Measurements from ENCODE around the gene CASS4.

CASS4 gene

DNA sequence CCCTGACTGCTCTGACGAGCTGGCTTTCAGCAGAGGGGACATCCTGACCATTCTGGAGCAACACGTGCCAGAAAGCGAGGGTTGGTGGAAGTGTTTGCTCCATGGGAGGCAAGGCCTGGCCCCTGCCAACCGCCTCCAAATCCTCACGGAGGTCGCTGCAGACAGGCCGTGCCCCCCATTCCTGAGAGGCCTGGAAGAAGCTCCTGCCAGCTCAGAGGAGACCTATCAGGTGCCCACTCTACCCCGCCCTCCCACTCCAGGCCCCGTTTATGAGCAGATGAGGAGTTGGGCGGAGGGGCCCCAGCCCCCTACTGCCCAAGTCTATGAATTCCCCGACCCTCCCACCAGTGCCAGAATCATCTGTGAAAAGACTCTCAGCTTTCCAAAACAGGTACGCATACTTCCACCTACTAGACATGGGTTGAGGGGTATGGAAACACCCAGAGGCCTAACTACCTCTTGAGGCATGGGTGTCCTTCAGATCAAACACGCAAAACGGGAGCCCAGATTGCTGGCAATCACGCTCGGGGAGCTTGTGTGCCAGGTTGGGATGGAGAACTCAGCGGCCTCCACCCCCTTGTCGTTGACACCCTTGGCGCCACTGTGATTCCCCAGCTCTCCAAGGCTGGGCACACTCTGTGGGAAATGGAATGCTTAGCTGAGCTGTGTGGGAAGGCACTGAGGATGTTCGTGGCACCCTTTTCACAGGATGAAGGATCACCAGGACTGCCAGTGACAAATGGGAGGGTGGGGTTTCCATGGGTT, 25.3 kb downstream of the CASS4 start:
- Histone ChIP-seq H3K4me3 (ENCODE audit: low read depth in 1 of 2, low read length in 2 of 2) (no peak overlapping the region), H3K27ac (ENCODE audit: low read depth, low read length) (no peak overlapping the region), H3K27me3 (ENCODE audit: control insufficient read depth in 1 of 2, insufficient read depth in 2 of 2, low read length in 2 of 2) (no peaks in the 10 kb centered on the region), H3K9me3 (ENCODE audit: low read length) (no peaks in the 10 kb centered on the region), H3K36me3 (ENCODE audit: insufficient read depth, low read length) (no peaks in the 10 kb centered on the region), H3K4me1 (ENCODE audit: insufficient read depth, low read length) (peaks cover 7% of the 10 kb centered on the region), H3K9ac (ENCODE audit: low read length) (no peak overlapping the region)

DNA sequence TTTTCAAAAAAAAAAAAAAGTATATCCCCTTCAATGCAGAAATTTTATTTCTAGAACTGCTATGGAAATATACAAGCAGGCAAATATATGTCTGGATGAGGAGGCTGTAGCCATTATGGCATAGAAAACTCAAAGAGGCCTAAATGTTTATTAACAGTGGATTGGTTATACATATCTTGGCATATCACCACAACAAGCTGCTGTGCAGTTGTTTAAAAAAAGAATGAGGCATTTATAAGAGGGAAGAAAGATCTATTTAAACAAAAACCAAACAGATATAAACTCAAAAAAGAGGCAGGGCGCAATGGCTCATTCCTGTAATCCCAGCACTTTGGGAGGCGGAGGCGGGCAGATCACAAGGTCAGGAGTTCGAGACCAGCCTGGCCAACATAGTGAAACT, 26.2 kb downstream of the CASS4 start:
- Histone ChIP-seq H3K27ac (ENCODE audit: low read depth, low read length) (no peak overlapping the region), H3K9me3 (ENCODE audit: low read length) (no peaks in the 10 kb centered on the region), H3K36me3 (ENCODE audit: insufficient read depth, low read length) (no peaks in the 10 kb centered on the region), H3K9ac (ENCODE audit: low read length) (no peak overlapping the region), H3K4me3 (ENCODE audit: low read depth in 1 of 2, low read length in 2 of 2) (no peak overlapping the region), H3K27me3 (ENCODE audit: control insufficient read depth in 1 of 2, insufficient read depth in 2 of 2, low read length in 2 of 2) (no peaks in the 10 kb centered on the region), H3K4me1 (ENCODE audit: insufficient read depth, low read length) (peaks cover 5% of the 10 kb centered on the region)

- Histone ChIP-seq H3K36me3 (ENCODE audit: insufficient read depth, low read length) (no peaks in the 10 kb centered on the region), H3K4me1 (ENCODE audit: insufficient read depth, low read length) (no peaks in the 10 kb centered on the region), H3K9me3 (ENCODE audit: low read length) (no peaks in the 10 kb centered on the region), H3K27me3 (ENCODE audit: control insufficient read depth in 1 of 2, insufficient read depth in 2 of 2, low read length in 2 of 2) (no peaks in the 10 kb centered on the region), H3K27ac (ENCODE audit: low read depth, low read length) (no peak overlapping the region), H3K9ac (ENCODE audit: low read length) (no peak overlapping the region), H3K4me3 (ENCODE audit: low read depth in 1 of 2, low read length in 2 of 2) (no peak overlapping the region)
These were observed 27.8 kb downstream of the CASS4 start for GRCh38 chr20:56439771-56440291.

DNA sequence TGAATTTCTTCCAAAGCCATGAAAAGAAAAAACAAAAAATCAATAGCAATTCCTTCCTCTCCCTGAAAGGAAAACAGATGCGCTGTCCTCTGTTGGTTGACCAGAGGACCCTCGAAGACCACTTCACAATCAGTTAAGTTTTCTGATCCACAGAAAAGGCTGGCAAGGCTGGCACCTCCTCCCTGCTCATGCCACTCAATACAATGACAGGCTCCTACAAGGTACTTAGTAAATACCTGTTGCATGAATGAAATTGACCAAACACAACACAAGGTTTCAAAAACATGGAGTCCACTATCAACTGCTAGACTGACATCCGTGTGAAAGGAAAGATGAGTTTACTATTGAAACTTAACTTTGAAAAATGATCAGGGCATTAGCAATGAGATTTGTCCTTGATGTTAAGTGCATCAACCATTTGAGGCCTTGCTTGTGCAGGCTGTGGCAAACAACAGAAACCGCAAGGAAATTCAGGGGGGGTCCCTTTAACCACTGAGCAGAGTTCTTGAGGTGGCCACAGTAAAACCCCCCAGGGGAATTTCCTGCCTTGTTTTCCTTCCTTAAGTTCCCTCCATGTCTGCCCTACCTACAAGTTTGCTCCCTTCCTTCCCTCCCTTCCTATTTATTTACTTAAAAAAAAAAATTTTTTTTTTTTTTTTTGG, 28.4 kb downstream of the CASS4 start:
- H3K27ac ChIP-seq (ENCODE audit: low read depth, low read length) = no peak overlapping the region
- no peaks in the 10 kb centered on the region for H3K36me3 ChIP-seq (ENCODE audit: insufficient read depth, low read length)
- no peaks in the 10 kb centered on the region for H3K27me3 ChIP-seq (ENCODE audit: control insufficient read depth in 1 of 2, insufficient read depth in 2 of 2, low read length in 2 of 2)
- H3K9ac ChIP-seq (ENCODE audit: low read length) = no peak overlapping the region
- H3K9me3 ChIP-seq (ENCODE audit: low read length) = no peaks in the 10 kb centered on the region
- H3K4me1 ChIP-seq (ENCODE audit: insufficient read depth, low read length) = no peaks in the 10 kb centered on the region
- H3K4me3 ChIP-seq (ENCODE audit: low read depth in 1 of 2, low read length in 2 of 2) = no peak overlapping the region

- Histone ChIP-seq H3K27ac (ENCODE audit: low read depth, low read length) (no peak overlapping the region), H3K36me3 (ENCODE audit: insufficient read depth, low read length) (no peaks in the 10 kb centered on the region), H3K4me1 (ENCODE audit: insufficient read depth, low read length) (no peaks in the 10 kb centered on the region), H3K9ac (ENCODE audit: low read length) (no peak overlapping the region), H3K4me3 (ENCODE audit: low read depth in 1 of 2, low read length in 2 of 2) (no peak overlapping the region), H3K27me3 (ENCODE audit: control insufficient read depth in 1 of 2, insufficient read depth in 2 of 2, low read length in 2 of 2) (no peaks in the 10 kb centered on the region), H3K9me3 (ENCODE audit: low read length) (no peaks in the 10 kb centered on the region)
These were observed 30.6 kb downstream of the CASS4 start for GRCh38 chr20:56442389-56443365.

DNA sequence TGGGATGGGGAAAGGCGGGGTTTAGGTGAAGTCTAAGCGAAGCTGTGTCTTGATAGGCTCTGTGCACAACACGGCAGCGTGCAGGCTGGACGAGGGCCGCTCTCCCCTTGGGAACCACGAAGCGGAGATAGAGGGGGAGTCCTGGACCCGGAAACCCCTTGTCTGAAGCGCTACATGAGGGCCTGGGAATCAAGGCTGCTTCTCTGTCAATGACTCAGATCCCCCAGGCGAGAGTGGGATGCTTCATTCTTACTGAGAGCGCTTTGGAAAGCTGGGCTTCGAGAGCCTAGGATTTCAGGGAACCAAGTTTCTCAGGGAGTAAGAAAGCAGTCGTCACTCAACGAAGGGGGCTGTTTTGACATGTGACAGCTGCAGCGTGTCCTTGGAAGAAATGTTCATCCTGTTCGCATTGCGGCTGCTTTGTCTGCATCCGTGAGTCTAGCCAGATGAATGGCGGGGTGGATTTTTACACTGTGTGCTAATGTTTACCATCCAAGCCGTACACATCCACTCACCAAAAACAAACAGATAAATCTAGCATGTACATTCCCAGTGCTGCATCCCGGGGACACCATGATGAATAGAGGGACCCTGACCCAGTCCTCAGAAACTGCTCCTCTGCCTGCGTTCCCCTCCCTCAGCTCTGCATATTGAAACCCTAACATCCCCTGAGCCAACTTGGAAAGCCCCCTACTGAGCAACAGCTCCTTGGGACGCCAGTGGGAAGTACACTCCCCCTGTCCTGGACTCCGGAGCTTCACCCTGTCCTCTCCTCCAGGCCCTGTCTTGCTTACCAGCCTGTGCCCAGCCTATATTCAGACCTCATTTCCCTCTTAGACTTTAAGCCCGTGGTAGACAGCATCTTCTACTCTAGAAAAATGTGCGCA, 31.8 kb downstream of the CASS4 start:
- Histone ChIP-seq H3K27me3 (ENCODE audit: control insufficient read depth in 1 of 2, insufficient read depth in 2 of 2, low read length in 2 of 2) (no peaks in the 10 kb centered on the region), H3K27ac (ENCODE audit: low read depth, low read length) (no peak overlapping the region), H3K4me1 (ENCODE audit: insufficient read depth, low read length) (no peaks in the 10 kb centered on the region), H3K4me3 (ENCODE audit: low read depth in 1 of 2, low read length in 2 of 2) (no peak overlapping the region), H3K9me3 (ENCODE audit: low read length) (no peaks in the 10 kb centered on the region), H3K36me3 (ENCODE audit: insufficient read depth, low read length) (no peaks in the 10 kb centered on the region), H3K9ac (ENCODE audit: low read length) (no peak overlapping the region)

GRCh38 chr20:56445130-56445529, 33.1 kb downstream of the CASS4 start:
- no peak overlapping the region for H3K4me3 ChIP-seq (ENCODE audit: low read depth in 1 of 2, low read length in 2 of 2)
- H3K4me1 ChIP-seq (ENCODE audit: insufficient read depth, low read length) = no peaks in the 10 kb centered on the region
- H3K9ac ChIP-seq (ENCODE audit: low read length) = no peak overlapping the region
- no peak overlapping the region for H3K27ac ChIP-seq (ENCODE audit: low read depth, low read length)
- no peaks in the 10 kb centered on the region for H3K9me3 ChIP-seq (ENCODE audit: low read length)
- H3K27me3 ChIP-seq (ENCODE audit: control insufficient read depth in 1 of 2, insufficient read depth in 2 of 2, low read length in 2 of 2) = no peaks in the 10 kb centered on the region
- H3K36me3 ChIP-seq (ENCODE audit: insufficient read depth, low read length) = no peaks in the 10 kb centered on the region

DNA sequence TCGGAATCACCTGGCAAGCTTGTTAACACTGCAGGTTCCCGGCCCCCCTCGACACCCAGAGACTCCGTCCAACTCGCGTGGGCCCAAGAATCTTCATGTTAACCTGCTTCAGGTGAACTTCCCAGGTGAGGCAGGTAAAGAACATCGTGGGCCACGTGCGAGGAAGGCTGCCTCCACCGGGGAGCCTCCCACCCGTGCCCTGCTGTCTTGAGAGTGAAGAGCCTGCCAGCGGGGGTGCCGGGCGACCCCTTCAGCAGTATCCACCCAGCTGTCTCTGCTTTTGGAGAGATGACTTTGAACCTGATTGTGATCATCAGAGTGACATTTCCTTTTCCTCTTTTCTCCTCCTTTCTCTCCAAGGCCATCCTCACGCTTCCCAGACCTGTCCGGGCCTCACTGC, 33.5 kb downstream of the CASS4 start:
- Histone ChIP-seq H3K36me3 (ENCODE audit: insufficient read depth, low read length) (no peaks in the 10 kb centered on the region), H3K4me3 (ENCODE audit: low read depth in 1 of 2, low read length in 2 of 2) (no peak overlapping the region), H3K27ac (ENCODE audit: low read depth, low read length) (no peak overlapping the region), H3K9me3 (ENCODE audit: low read length) (no peaks in the 10 kb centered on the region), H3K27me3 (ENCODE audit: control insufficient read depth in 1 of 2, insufficient read depth in 2 of 2, low read length in 2 of 2) (no peaks in the 10 kb centered on the region), H3K9ac (ENCODE audit: low read length) (no peak overlapping the region), H3K4me1 (ENCODE audit: insufficient read depth, low read length) (no peaks in the 10 kb centered on the region)

- Histone ChIP-seq H3K36me3 (ENCODE audit: insufficient read depth, low read length) (no peaks in the 10 kb centered on the region), H3K9ac (ENCODE audit: low read length) (no peak overlapping the region), H3K4me3 (ENCODE audit: low read depth in 1 of 2, low read length in 2 of 2) (no peak overlapping the region), H3K9me3 (ENCODE audit: low read length) (no peaks in the 10 kb centered on the region), H3K4me1 (ENCODE audit: insufficient read depth, low read length) (no peaks in the 10 kb centered on the region), H3K27ac (ENCODE audit: low read depth, low read length) (no peak overlapping the region), H3K27me3 (ENCODE audit: control insufficient read depth in 1 of 2, insufficient read depth in 2 of 2, low read length in 2 of 2) (no peaks in the 10 kb centered on the region)
These were observed 35.2 kb downstream of the CASS4 start for GRCh38 chr20:56447227-56447626.

- no peaks in the 10 kb centered on the region for H3K9me3 ChIP-seq (ENCODE audit: low read length)
- no peak overlapping the region for H3K9ac ChIP-seq (ENCODE audit: low read length)
- no peaks in the 10 kb centered on the region for H3K4me1 ChIP-seq (ENCODE audit: insufficient read depth, low read length)
These were observed 37.4 kb downstream of the CASS4 start for GRCh38 chr20:56449459-56449858.

More at GRCh38 chr20:56449459-56449858, 37.4 kb downstream of the CASS4 start:
- Histone ChIP-seq H3K27ac (ENCODE audit: low read depth, low read length) (no peak overlapping the region), H3K27me3 (ENCODE audit: control insufficient read depth in 1 of 2, insufficient read depth in 2 of 2, low read length in 2 of 2) (no peaks in the 10 kb centered on the region), H3K36me3 (ENCODE audit: insufficient read depth, low read length) (no peaks in the 10 kb centered on the region), H3K4me3 (ENCODE audit: low read depth in 1 of 2, low read length in 2 of 2) (no peak overlapping the region)

Data from muscle layer of colon (tissue), 2 donors.